Measurements from ENCODE around the gene GGT6.

DNA sequence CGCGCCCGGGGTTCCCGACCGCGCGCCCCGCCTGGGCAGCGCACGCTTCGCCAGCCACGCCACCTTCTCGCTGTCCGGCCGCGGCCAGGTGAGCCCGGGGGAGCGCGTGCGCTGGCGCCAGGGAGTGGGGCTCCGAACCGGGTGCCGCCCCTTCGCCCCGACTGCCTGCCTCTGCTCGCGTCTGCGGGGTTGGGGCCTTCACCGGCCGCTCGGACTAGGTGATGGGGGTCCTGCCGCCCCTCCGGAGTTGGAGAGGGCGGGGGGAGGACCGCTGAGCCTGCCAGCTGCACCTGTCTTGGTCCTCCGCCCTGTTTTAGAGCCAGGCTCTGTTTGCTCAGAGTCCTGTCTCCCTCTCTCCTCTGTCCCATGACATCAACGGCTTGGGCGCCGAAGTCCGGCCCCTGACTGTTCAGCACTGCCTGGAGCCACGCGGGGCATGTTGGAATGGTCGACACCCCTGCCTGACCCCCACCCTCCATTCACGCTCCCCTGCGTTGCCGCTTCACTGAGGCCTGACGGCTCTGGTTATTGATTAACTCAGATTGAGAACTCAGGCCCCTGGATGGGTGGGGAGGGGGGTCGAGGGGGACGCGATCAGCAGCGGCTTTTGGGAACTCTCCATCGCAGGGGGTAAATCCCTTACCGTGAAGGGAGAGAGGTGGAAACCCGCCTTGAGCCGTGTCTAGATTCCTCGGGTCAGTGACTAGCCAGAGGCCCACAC, 24.7 kb upstream of the GGT6 start:
- TF ChIP-seq CTCF (IDR thresholded peaks at IDR 0.05; ENCODE audit: low read length) = no peak
- no peak for TF ChIP-seq EZH2 (IDR thresholded peaks at IDR 0.05; ENCODE audit: borderline replicate concordance, low read length)

Measured in OCI-LY1 (cell line).